HepG2 (cell line): ENCODE results near the gene RLN3. TPM values are rescaled to one million over a fixed set of nuclear protein-coding genes. Genes with fewer than 3 reads are reported as not detected.

Experiments
- ASH2L ChIP-seq: fragments of 300-600, 200-600 bp; sonication (generic); IDR thresholded peaks from 2 replicates; pipeline ENCODE4 v1.7.0; 2017; ENCODE audit warnings: low read depth, mild to moderate bottlenecking, moderate library complexity, mixed read lengths, low read length; ENCODE audit not compliant: insufficient read length
- CREB1 ChIP-seq, 2 experiments: fragments of 450-650 bp in 1 of 2; IDR thresholded peaks; 2 replicates each; pipeline ENCODE4 v1.6.1; 2016 to 2017; ENCODE audit warnings: control low read depth in 1 of 2, mild to moderate bottlenecking in 1 of 2, missing compliant biosample characterization in 1 of 2, missing genetic modification characterization in 1 of 2
- JUND ChIP-seq: sonication (generic); formaldehyde crosslinking; IDR thresholded peaks from 2 replicates; pipeline ENCODE4 v1.8.0; 2022; ENCODE audit warnings: mild to moderate bottlenecking, missing genetic modification reagents
- MTF2 ChIP-seq: sonication (generic); formaldehyde crosslinking; IDR thresholded peaks from 2 replicates; pipeline ENCODE4 v1.5.0; 2020; ENCODE audit warnings: missing genetic modification reagents, borderline replicate concordance
- MZF1 ChIP-seq: sonication (generic); formaldehyde crosslinking; IDR thresholded peaks from 2 replicates; pipeline ENCODE4 v1.8.1; 2023; ENCODE audit warnings: mild to moderate bottlenecking, missing genetic modification reagents, borderline replicate concordance
- RFXANK ChIP-seq: IDR thresholded peaks from 2 replicates; pipeline ENCODE4 v1.6.1; 2016
- SATB2 ChIP-seq: sonication (generic); formaldehyde crosslinking; IDR thresholded peaks from 2 replicates; pipeline ENCODE4 v1.5.0; 2020; ENCODE audit warnings: missing genetic modification reagents
- SUZ12 ChIP-seq: fragments of 150-350 bp; IDR thresholded peaks from 2 replicates; pipeline ENCODE4 v1.6.1; 2014; ENCODE audit warnings: low read depth, low read length
- TBX3 ChIP-seq: fragments of 450-650 bp; IDR thresholded peaks from 2 replicates; pipeline ENCODE4 v1.6.1; 2017; ENCODE audit warnings: antibody characterized with exemption, mild to moderate bottlenecking, inconsistent platforms, borderline replicate concordance
- TP53 ChIP-seq: sonication (generic); formaldehyde crosslinking; conservative IDR thresholded peaks from 2 replicates; pipeline ENCODE4 v1.4.0; 2020; ENCODE audit warnings: missing genetic modification reagents
- ZFP62 ChIP-seq: sonication (generic); formaldehyde crosslinking; IDR thresholded peaks from 2 replicates; pipeline ENCODE4 v1.4.0; 2020; ENCODE audit warnings: missing genetic modification reagents
- ZNF382 ChIP-seq: sonication (generic); formaldehyde crosslinking; IDR thresholded peaks from 2 replicates; pipeline ENCODE4 v1.5.0; 2020; ENCODE audit warnings: missing genetic modification reagents, mild to moderate bottlenecking, borderline replicate concordance
- ZNF616 ChIP-seq: sonication (generic); formaldehyde crosslinking; IDR thresholded peaks from 2 replicates; pipeline ENCODE4 v1.5.0; 2020; ENCODE audit warnings: low read depth, mild to moderate bottlenecking, missing genetic modification reagents
- polyA plus RNA-seq, 8 experiments: library from polyadenylated mRNA; depleted of rRNA in 3 of 8; stranded (reverse) in 7 of 8; unstranded in 1 of 8; fragments of >200 nt; fragmentation: Illumina TruSeq in 4 of 8; extraction: Trizol in 4 of 8; gene quantifications; 2 replicates each; pipeline versions ENCODE4 v1.2.1 to v1.2.3, GENCODE V29; 2011 to 2016; ENCODE audit warnings: low read depth in 4 of 8, missing spikeins in 1 of 8, mixed read lengths in 1 of 8; ENCODE audit not compliant: insufficient read depth in 1 of 8
- total RNA-seq, 5 experiments: library from RNA; depleted of rRNA; stranded (reverse); fragments of >200 nt; fragmentation: Illumina TruSeq; extraction: Trizol; gene quantifications; 2 replicates each; pipeline ENCODE4 v1.2.3, GENCODE V29; 2016; ENCODE audit warnings: low read depth in 1 of 5
- TF ChIP-seq, protein P1 (sequence below): sonication (generic); formaldehyde crosslinking; IDR thresholded peaks from 2 replicates; pipeline ENCODE4 v1.8.1; 2023; ENCODE audit warnings: mild to moderate bottlenecking, missing genetic modification reagents, borderline replicate concordance
- TF ChIP-seq, protein P2 (sequence below): conservative IDR thresholded peaks from 2 replicates; pipeline ENCODE4 v1.6.1; 2018; ENCODE audit warnings: missing genetic modification reagents
- TF ChIP-seq, protein P3 (sequence below): sonication (generic); formaldehyde crosslinking; IDR thresholded peaks from 2 replicates; pipeline ENCODE4 v1.4.0; 2020; ENCODE audit warnings: missing genetic modification reagents
- TF ChIP-seq, protein P4 (sequence below): sonication (generic); formaldehyde crosslinking; IDR thresholded peaks from 2 replicates; pipeline ENCODE4 v1.5.1; 2020; ENCODE audit warnings: mild to moderate bottlenecking, missing genetic modification reagents, borderline replicate concordance

Gene RLN3
- total and polyA plus RNA-seq, 2 of the 13 experiments (the other 11 are each of a cell fraction or from before 2014, with no cell fraction given), result not detected

DNA sequence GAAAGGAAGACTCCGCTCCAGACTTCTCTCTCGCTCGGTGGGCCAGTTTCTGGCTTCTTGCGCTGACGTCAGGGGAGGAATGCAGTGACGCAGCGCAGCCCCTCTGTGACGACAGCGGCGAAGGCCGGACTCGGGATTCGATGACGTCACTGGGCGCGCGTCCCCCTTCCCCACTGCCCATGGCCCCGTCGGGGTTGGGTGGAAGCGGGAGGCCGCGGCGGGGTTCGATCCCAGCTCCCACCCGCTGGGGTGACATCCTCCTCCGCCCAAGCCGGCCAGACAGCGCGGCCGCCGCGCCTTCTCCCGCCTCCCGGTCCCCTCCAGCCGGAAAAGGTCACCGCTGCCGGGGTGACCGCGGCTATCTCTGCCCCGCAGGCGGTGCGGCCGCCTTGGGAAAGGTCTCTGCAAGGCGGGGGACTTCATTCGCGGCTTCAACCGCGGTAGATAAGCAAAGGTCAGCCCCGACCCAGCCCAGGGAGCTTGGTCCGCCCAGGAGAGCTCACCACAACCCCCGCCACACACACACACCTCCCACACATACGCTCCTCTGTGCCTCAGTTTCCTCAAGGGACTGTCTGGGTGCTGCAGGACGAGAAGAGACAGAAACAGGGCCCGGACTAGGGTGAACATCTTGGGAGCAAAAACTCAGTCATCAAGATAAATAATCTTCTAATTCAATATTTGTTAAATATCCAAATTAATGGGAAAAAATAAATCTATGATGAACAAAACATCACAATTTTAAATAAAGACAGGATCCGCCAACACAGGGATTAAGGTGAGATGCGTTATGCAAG lies 21.0 kb upstream of the RLN3 start (continued):
- TF ChIP-seq SUZ12, result no peak
- 0 out of 2 replicates have a peak, but pooled peaks have one; percentile 60 for TF ChIP-seq RFXANK (CRISPR knock-in tag)
- TF ChIP-seq, protein P1, sequence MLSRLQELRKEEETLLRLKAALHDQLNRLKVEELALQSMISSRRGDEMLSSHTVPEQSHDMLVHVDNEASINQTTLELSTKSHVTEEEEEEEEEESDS (CRISPR knock-in tag), result 0 out of 2 replicates have a peak, but pooled peaks have one; percentile 70
- TF ChIP-seq MTF2 (CRISPR knock-in tag), result peak; percentile 59; the same call in 1 of the 2 replicates
- TF ChIP-seq, protein P2, sequence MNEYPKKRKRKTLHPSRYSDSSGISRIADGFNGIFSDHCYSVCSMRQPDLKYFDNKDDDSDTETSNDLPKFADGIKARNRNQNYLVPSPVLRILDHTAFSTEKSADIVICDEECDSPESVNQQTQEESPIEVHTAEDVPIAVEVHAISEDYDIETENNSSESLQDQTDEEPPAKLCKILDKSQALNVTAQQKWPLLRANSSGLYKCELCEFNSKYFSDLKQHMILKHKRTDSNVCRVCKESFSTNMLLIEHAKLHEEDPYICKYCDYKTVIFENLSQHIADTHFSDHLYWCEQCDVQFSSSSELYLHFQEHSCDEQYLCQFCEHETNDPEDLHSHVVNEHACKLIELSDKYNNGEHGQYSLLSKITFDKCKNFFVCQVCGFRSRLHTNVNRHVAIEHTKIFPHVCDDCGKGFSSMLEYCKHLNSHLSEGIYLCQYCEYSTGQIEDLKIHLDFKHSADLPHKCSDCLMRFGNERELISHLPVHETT, result 0 out of 2 replicates have a peak, but pooled peaks have one; percentile 42
- no peak for TF ChIP-seq ZNF382 (CRISPR knock-in tag)
- TF ChIP-seq CREB1 (IDR thresholded peaks at IDR 0.05), result peak; percentile 100
- TF ChIP-seq CREB1 (CRISPR knock-in tag; IDR thresholded peaks at IDR 0.05), result peak; percentile 95
- peak; percentile 24; the same call in 1 of the 2 replicates for TF ChIP-seq TP53 (CRISPR knock-in tag)
- peak; percentile 66 for TF ChIP-seq ASH2L
- TF ChIP-seq SATB2 (CRISPR knock-in tag), result no peak
- TF ChIP-seq TBX3, result no peak
- TF ChIP-seq ZFP62, result no peak
- TF ChIP-seq, protein P3, sequence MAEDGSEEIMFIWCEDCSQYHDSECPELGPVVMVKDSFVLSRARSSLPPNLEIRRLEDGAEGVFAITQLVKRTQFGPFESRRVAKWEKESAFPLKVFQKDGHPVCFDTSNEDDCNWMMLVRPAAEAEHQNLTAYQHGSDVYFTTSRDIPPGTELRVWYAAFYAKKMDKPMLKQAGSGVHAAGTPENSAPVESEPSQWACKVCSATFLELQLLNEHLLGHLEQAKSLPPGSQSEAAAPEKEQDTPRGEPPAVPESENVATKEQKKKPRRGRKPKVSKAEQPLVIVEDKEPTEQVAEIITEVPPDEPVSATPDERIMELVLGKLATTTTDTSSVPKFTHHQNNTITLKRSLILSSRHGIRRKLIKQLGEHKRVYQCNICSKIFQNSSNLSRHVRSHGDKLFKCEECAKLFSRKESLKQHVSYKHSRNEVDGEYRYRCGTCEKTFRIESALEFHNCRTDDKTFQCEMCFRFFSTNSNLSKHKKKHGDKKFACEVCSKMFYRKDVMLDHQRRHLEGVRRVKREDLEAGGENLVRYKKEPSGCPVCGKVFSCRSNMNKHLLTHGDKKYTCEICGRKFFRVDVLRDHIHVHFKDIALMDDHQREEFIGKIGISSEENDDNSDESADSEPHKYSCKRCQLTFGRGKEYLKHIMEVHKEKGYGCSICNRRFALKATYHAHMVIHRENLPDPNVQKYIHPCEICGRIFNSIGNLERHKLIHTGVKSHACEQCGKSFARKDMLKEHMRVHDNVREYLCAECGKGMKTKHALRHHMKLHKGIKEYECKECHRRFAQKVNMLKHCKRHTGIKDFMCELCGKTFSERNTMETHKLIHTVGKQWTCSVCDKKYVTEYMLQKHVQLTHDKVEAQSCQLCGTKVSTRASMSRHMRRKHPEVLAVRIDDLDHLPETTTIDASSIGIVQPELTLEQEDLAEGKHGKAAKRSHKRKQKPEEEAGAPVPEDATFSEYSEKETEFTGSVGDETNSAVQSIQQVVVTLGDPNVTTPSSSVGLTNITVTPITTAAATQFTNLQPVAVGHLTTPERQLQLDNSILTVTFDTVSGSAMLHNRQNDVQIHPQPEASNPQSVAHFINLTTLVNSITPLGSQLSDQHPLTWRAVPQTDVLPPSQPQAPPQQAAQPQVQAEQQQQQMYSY (CRISPR knock-in tag), result no peak
- TF ChIP-seq, protein P4, sequence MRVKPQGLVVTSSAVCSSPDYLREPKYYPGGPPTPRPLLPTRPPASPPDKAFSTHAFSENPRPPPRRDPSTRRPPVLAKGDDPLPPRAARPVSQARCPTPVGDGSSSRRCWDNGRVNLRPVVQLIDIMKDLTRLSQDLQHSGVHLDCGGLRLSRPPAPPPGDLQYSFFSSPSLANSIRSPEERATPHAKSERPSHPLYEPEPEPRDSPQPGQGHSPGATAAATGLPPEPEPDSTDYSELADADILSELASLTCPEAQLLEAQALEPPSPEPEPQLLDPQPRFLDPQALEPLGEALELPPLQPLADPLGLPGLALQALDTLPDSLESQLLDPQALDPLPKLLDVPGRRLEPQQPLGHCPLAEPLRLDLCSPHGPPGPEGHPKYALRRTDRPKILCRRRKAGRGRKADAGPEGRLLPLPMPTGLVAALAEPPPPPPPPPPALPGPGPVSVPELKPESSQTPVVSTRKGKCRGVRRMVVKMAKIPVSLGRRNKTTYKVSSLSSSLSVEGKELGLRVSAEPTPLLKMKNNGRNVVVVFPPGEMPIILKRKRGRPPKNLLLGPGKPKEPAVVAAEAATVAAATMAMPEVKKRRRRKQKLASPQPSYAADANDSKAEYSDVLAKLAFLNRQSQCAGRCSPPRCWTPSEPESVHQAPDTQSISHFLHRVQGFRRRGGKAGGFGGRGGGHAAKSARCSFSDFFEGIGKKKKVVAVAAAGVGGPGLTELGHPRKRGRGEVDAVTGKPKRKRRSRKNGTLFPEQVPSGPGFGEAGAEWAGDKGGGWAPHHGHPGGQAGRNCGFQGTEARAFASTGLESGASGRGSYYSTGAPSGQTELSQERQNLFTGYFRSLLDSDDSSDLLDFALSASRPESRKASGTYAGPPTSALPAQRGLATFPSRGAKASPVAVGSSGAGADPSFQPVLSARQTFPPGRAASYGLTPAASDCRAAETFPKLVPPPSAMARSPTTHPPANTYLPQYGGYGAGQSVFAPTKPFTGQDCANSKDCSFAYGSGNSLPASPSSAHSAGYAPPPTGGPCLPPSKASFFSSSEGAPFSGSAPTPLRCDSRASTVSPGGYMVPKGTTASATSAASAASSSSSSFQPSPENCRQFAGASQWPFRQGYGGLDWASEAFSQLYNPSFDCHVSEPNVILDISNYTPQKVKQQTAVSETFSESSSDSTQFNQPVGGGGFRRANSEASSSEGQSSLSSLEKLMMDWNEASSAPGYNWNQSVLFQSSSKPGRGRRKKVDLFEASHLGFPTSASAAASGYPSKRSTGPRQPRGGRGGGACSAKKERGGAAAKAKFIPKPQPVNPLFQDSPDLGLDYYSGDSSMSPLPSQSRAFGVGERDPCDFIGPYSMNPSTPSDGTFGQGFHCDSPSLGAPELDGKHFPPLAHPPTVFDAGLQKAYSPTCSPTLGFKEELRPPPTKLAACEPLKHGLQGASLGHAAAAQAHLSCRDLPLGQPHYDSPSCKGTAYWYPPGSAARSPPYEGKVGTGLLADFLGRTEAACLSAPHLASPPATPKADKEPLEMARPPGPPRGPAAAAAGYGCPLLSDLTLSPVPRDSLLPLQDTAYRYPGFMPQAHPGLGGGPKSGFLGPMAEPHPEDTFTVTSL (CRISPR knock-in tag), result no peak
- TF ChIP-seq ZNF616 (CRISPR knock-in tag), result no peak
- peak; percentile 99 for TF ChIP-seq JUND (CRISPR knock-in tag)
- TF ChIP-seq MZF1, result no peak
